K562 (cell line): ENCODE results near the gene FNDC1. TPM values are rescaled to one million over a fixed set of nuclear protein-coding genes. Genes with fewer than 3 reads are reported as not detected.

Experiments used
- ATAC-seq: fragments of 200-7000 bp; cut with Tn5 transposase; 3 replicates; pipeline ENCODE4 v1.9.1; 2020; ENCODE audit warnings: moderate library complexity
- BruUV-seq: library from RNA; stranded (reverse); fragments of 400-500 nt; replicated peaks from 2 replicates; lab custom pipeline; 2021; lab: Mats Ljungman, UMichigan
- CTCF ChIA-PET: fragments of 300-600 bp; formaldehyde crosslinking; extraction: SDS; loops from one replicate; lab custom pipeline; 2021; ENCODE audit warnings: low intra/inter-chr PET ratio; lab: Yijun Ruan, JAX
- POLR2A ChIA-PET: fragments of 300-600, 350-650 bp; sonication (Branson Sonifier 250); formaldehyde crosslinking; extraction: SDS; loops from one replicate; lab custom pipeline; 2021; ENCODE audit warnings: antibody characterized with exemption, inconsistent platforms; lab: Yijun Ruan, JAX
- DNase-seq, 4 experiments: peaks; one replicate each; pipeline versions ENCODE4 v3.0.0 to v3.0.0-alpha.2; 2011 to 2018; ENCODE audit warnings: low spot score in 3 of 4, mixed read lengths in 3 of 4; ENCODE audit errors: extremely low read depth in 1 of 4
- FAIRE-seq: peaks from 2 replicates; lab custom pipeline; 2011; peaks lifted over from hg19 to GRCh38; lab: Jason Lieb, UNC
- H2AFZ ChIP-seq: 2 replicates; pipeline ENCODE4 v1.6.0; 2011; ENCODE audit warnings: low read depth, low read length, control low read depth, inconsistent platforms
- H3K27ac ChIP-seq: fragments of 200-600 bp; 3 replicates; pipeline ENCODE4 v1.8.0; 2011; ENCODE audit warnings: low read depth, mild to moderate bottlenecking, control low read depth, inconsistent platforms, low read length, moderate library complexity, mixed read lengths; ENCODE audit errors: extremely low read depth
- H3K27me3 ChIP-seq, 2 experiments: fragments of 300-600 bp in 1 of 2; 2 replicates in 1 of 2; 3 replicates in 1 of 2; pipeline versions ENCODE4 v1.6.0 to v1.8.0; 2011; ENCODE audit warnings: inconsistent platforms in 2 of 2, low read length in 2 of 2, mild to moderate bottlenecking in 1 of 2, mixed read lengths in 1 of 2, moderate library complexity in 1 of 2; ENCODE audit not compliant: control insufficient read depth in 2 of 2, insufficient read depth in 2 of 2
- H3K36me3 ChIP-seq: fragments of 300-600 bp; 3 replicates; pipeline ENCODE4 v1.8.0; 2011; ENCODE audit warnings: mild to moderate bottlenecking, low read length, inconsistent platforms; ENCODE audit not compliant: control insufficient read depth, insufficient read depth
- H3K4me1 ChIP-seq, 2 experiments: fragments of 200-600 bp in 1 of 2; replicated peaks in 1 of 2; 2 replicates in 1 of 2; 3 replicates in 1 of 2; pipeline versions ENCODE4 v1.5.1 to v1.8.0; 2011; ENCODE audit warnings: inconsistent platforms in 2 of 2, low read length in 2 of 2, mild to moderate bottlenecking in 1 of 2, mixed read lengths in 1 of 2, moderate library complexity in 1 of 2; ENCODE audit not compliant: control insufficient read depth in 2 of 2, insufficient read depth in 2 of 2
- H3K4me2 ChIP-seq: 2 replicates; pipeline ENCODE4 v1.6.1; 2011; ENCODE audit warnings: low read length, control low read depth, inconsistent platforms, mixed read lengths; ENCODE audit not compliant: insufficient read depth
- H3K4me3 ChIP-seq: fragments of 200-600 bp; sonication (generic), shearing (Covaris generic); 2 replicates; pipeline ENCODE4 v1.5.1; 2016; ENCODE audit warnings: control low read depth, inconsistent platforms
- H3K79me2 ChIP-seq: fragments of 200-600 bp; 3 replicates; pipeline ENCODE4 v1.8.0; 2011; ENCODE audit warnings: low read length, inconsistent platforms; ENCODE audit not compliant: control insufficient read depth, insufficient read depth
- H3K9ac ChIP-seq, 2 experiments: 2 replicates each; pipeline versions ENCODE4 v1.6.0 to v1.6.1; 2011; ENCODE audit warnings: low read depth in 2 of 2, low read length in 2 of 2, control low read depth in 1 of 2, inconsistent platforms in 1 of 2, mild to moderate bottlenecking in 1 of 2, mixed read lengths in 1 of 2; ENCODE audit not compliant: insufficient read depth in 1 of 2
- H3K9me1 ChIP-seq: one replicate; pipeline ENCODE4 v1.6.0; 2011; ENCODE audit warnings: inconsistent platforms, mild to moderate bottlenecking, low read length, moderate library complexity; ENCODE audit not compliant: control insufficient read depth, insufficient read depth
- H3K9me3 ChIP-seq: replicated peaks from 2 replicates; pipeline ENCODE4 v1.5.1; 2011; ENCODE audit warnings: low read depth, low read length, inconsistent platforms; ENCODE audit not compliant: control insufficient read depth, insufficient read depth
- H4K20me1 ChIP-seq: replicated peaks from 2 replicates; pipeline ENCODE4 v1.6.1; 2011; ENCODE audit warnings: low read length, inconsistent platforms, mixed read lengths; ENCODE audit not compliant: control insufficient read depth, insufficient read depth
- E2F1 ChIP-seq: sonication (generic); formaldehyde crosslinking; IDR thresholded peaks from 2 replicates; pipeline ENCODE4 v1.8.1; 2023; ENCODE audit warnings: mild to moderate bottlenecking, missing genetic modification reagents, moderate library complexity
- ERF ChIP-seq: fragments of 450-650 bp; formaldehyde crosslinking; IDR thresholded peaks from 2 replicates; pipeline ENCODE4 v1.4.0; 2020; ENCODE audit warnings: mild to moderate bottlenecking, mixed read lengths
- FOXJ2 ChIP-seq: fragments of 200-800 bp; sonication (Bioruptor generic); IDR thresholded peaks from 2 replicates; pipeline ENCODE4 v1.6.1; 2016; ENCODE audit warnings: missing genetic modification characterization, missing compliant biosample characterization
- KAT2B ChIP-seq: IDR thresholded peaks from one replicate; pipeline ENCODE4 v1.6.1; 2012; ENCODE audit warnings: low read depth, mild to moderate bottlenecking, control low read depth, inconsistent platforms, low read length, moderate library complexity
- KLF16 ChIP-seq: IDR thresholded peaks from 2 replicates; pipeline ENCODE4 v1.6.1; 2016; ENCODE audit warnings: antibody characterized with exemption
- MBD2 ChIP-seq: sonication (generic); IDR thresholded peaks from 2 replicates; pipeline ENCODE4 v1.6.1; 2016; ENCODE audit warnings: low read depth, borderline replicate concordance
- TOE1 ChIP-seq, 2 experiments: fragments of 450-650 bp in 1 of 2; sonication (generic) in 1 of 2; formaldehyde crosslinking in 1 of 2; IDR thresholded peaks; 2 replicates each; pipeline versions ENCODE4 v1.7.1 to v1.8.0; 2016 to 2022; ENCODE audit warnings: borderline replicate concordance in 2 of 2, mild to moderate bottlenecking in 2 of 2, antibody characterized with exemption in 1 of 2, inconsistent platforms in 1 of 2, low read depth in 1 of 2, missing genetic modification reagents in 1 of 2, moderate library complexity in 1 of 2
- XRCC3 ChIP-seq: fragments of 450-650 bp; IDR thresholded peaks from 2 replicates; pipeline ENCODE4 v1.6.1; 2017; ENCODE audit warnings: mild to moderate bottlenecking, moderate library complexity
- ZNF124 ChIP-seq: sonication (generic); formaldehyde crosslinking; IDR thresholded peaks from 2 replicates; pipeline ENCODE4 v1.8.1; 2022; ENCODE audit warnings: missing genetic modification reagents
- ZNF239 ChIP-seq: fragments of 250-450 bp; sonication (Bioruptor Pico); IDR thresholded peaks from 2 replicates; pipeline ENCODE4 v1.4.0; 2020; ENCODE audit warnings: mild to moderate bottlenecking
- ZNF354B ChIP-seq: fragments of 250-450 bp; sonication (Bioruptor Pico); IDR thresholded peaks from 2 replicates; pipeline ENCODE4 v1.4.0; 2020
- ZNF512 ChIP-seq: IDR thresholded peaks from 2 replicates; pipeline ENCODE4 v1.6.1; 2016; ENCODE audit warnings: missing genetic modification characterization, missing compliant biosample characterization
- ZNF79 ChIP-seq: fragments of 250-450 bp; sonication (Bioruptor Pico); IDR thresholded peaks from 2 replicates; pipeline ENCODE4 v1.4.0; 2020; ENCODE audit warnings: low read depth, mild to moderate bottlenecking, moderate library complexity
- WGBS: fragments of 100-300 bp; shearing (Covaris generic); methylation state at CpG from one replicate; pipeline ENCODE4 v1.1.6; 2016; ENCODE audit warnings: low coverage, mixed read lengths; ENCODE audit not compliant: insufficient coverage; ENCODE audit errors: missing lambda C conversion rate; 5-methylcytosine and 5-hydroxymethylcytosine counted together
- in situ Hi-C: fragments of 300-500 bp; cut with MboI; formaldehyde crosslinking; loops from 4 replicates; pipeline ENCODE4 v1.15.0; 2018; ENCODE audit warnings: inconsistent platforms, mixed read lengths
- intact Hi-C: fragments of 100-400 bp; cut with micrococcal nuclease; formaldehyde crosslinking; loops from 2 replicates; pipeline ENCODE4 v1.14.2; 2022
- polyA plus RNA-seq, 8 experiments: library from polyadenylated mRNA; depleted of rRNA in 4 of 8; stranded (reverse) in 5 of 8; unstranded in 3 of 8; fragments of >200 nt; fragmentation: Nextera tagmentation in 2 of 8; fragmentation: Illumina TruSeq in 1 of 8; extraction: Ambion mirVana in 2 of 8; extraction: Trizol in 1 of 8; gene quantifications; 2 replicates each; pipeline versions ENCODE4 v1.2.1 to v1.2.3, GENCODE V29; 2011 to 2014; ENCODE audit warnings: inconsistent platforms in 1 of 8, missing spikeins in 1 of 8
- total RNA-seq, 7 experiments: library from RNA; depleted of rRNA in 6 of 7; stranded (reverse); fragments of >200 nt in 6 of 7; fragmentation: Illumina TruSeq in 2 of 7; extraction: Trizol in 2 of 7; gene quantifications; 2 replicates each; pipeline versions ENCODE4 v1.2.1 to v1.2.3, GENCODE V29; 2011 to 2021; ENCODE audit warnings: low replicate concordance in 1 of 7
- TF ChIP-seq, protein P1 (sequence below): sonication (generic); formaldehyde crosslinking; IDR thresholded peaks from 2 replicates; pipeline ENCODE4 v1.8.0; 2022; ENCODE audit warnings: missing genetic modification reagents, mild to moderate bottlenecking, borderline replicate concordance
- TF ChIP-seq, protein P2 (sequence below): IDR thresholded peaks from 3 replicates; pipeline ENCODE4 v1.6.1; 2011; ENCODE audit warnings: borderline replicate concordance, mild to moderate bottlenecking, moderate library complexity; ENCODE audit not compliant: insufficient read length; ENCODE audit errors: extremely low read depth

Gene FNDC1
- total and polyA plus RNA-seq, 9 of the 15 experiments (the other 6 are each of a cell fraction or from before 2014, with no cell fraction given), result not detected

DNA sequence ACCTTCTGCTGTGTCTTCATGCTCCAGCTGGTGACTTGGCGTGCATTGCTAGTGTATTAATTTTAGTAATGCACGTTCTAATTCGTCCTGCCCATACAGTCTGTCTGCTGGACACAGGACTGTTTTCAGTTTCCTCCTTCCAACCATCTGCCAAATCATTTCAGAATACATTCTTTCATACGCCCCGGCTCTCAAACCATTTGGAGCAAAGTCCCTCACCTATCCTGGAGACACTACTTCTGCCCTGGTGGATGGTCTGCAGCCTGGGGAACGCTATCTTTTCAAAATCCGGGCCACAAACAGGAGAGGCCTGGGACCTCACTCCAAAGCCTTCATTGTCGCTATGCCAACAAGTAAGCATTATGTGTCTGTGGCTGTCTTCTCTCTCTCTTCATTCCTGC, 60.5 kb downstream of the FNDC1 start:
- no peak for DNase-seq
- Histone ChIP-seq H3K9me1 (no peaks in the 10 kb centered on the region), H3K27ac (no peak overlapping the region), H2AFZ (no peak overlapping the region), H3K27me3 (peaks cover 26 to 44% of the 10 kb centered on the region in 2 experiments), H3K4me2 (no peak overlapping the region), H3K9me3 (no peaks in the 10 kb centered on the region), H3K4me3 (no peak overlapping the region), H3K79me2 (no peaks in the 10 kb centered on the region), H3K36me3 (no peaks in the 10 kb centered on the region), H3K4me1 (peaks cover 0 to 19% of the 10 kb centered on the region in 2 experiments; a peak in 1 of 5 replicates), H4K20me1 (no peaks in the 10 kb centered on the region; the same call in 1 of the 2 replicates), H3K9ac (no peak overlapping the region)
- BruUV-seq, result no TSS peak
- in situ Hi-C loops (no loop called here), intact Hi-C loops (no loop called here)
- FAIRE-seq, result no peak
- ChIA-PET POLR2A (interaction anchor here (1.3 kb wide), 1 partner anchor 19 kb away, joined by 4 read pairs; no protein-coding TSS in a partner anchor), CTCF (no interaction called here)
- WGBS, result 2% methylated on average over 8 of the region's 8 CpGs
- ATAC-seq, result no peak
- no peak for TF ChIP-seq KLF16
- no peak for TF ChIP-seq MBD2
- no peak for TF ChIP-seq TOE1 (IDR thresholded peaks at IDR 0.05; ENCODE audit: borderline replicate concordance)
- TF ChIP-seq TOE1 (CRISPR knock-in tag; IDR thresholded peaks at IDR 0.05; ENCODE audit: borderline replicate concordance, low read depth), result no peak
- no peak for TF ChIP-seq KAT2B
- no peak for TF ChIP-seq ZNF512 (tag)
- no peak for TF ChIP-seq XRCC3
- TF ChIP-seq, protein P1, sequence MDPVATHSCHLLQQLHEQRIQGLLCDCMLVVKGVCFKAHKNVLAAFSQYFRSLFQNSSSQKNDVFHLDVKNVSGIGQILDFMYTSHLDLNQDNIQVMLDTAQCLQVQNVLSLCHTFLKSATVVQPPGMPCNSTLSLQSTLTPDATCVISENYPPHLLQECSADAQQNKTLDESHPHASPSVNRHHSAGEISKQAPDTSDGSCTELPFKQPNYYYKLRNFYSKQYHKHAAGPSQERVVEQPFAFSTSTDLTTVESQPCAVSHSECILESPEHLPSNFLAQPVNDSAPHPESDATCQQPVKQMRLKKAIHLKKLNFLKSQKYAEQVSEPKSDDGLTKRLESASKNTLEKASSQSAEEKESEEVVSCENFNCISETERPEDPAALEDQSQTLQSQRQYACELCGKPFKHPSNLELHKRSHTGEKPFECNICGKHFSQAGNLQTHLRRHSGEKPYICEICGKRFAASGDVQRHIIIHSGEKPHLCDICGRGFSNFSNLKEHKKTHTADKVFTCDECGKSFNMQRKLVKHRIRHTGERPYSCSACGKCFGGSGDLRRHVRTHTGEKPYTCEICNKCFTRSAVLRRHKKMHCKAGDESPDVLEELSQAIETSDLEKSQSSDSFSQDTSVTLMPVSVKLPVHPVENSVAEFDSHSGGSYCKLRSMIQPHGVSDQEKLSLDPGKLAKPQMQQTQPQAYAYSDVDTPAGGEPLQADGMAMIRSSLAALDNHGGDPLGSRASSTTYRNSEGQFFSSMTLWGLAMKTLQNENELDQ (CRISPR knock-in tag), result no peak
- no peak for TF ChIP-seq FOXJ2 (tag)
- no peak for TF ChIP-seq ZNF79 (CRISPR knock-in tag)
- no peak for TF ChIP-seq ZNF354B (CRISPR knock-in tag)
- TF ChIP-seq ERF, result no peak
- TF ChIP-seq E2F1 (CRISPR knock-in tag), result no peak
- TF ChIP-seq, protein P2, sequence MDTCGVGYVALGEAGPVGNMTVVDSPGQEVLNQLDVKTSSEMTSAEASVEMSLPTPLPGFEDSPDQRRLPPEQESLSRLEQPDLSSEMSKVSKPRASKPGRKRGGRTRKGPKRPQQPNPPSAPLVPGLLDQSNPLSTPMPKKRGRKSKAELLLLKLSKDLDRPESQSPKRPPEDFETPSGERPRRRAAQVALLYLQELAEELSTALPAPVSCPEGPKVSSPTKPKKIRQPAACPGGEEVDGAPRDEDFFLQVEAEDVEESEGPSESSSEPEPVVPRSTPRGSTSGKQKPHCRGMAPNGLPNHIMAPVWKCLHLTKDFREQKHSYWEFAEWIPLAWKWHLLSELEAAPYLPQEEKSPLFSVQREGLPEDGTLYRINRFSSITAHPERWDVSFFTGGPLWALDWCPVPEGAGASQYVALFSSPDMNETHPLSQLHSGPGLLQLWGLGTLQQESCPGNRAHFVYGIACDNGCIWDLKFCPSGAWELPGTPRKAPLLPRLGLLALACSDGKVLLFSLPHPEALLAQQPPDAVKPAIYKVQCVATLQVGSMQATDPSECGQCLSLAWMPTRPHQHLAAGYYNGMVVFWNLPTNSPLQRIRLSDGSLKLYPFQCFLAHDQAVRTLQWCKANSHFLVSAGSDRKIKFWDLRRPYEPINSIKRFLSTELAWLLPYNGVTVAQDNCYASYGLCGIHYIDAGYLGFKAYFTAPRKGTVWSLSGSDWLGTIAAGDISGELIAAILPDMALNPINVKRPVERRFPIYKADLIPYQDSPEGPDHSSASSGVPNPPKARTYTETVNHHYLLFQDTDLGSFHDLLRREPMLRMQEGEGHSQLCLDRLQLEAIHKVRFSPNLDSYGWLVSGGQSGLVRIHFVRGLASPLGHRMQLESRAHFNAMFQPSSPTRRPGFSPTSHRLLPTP, result no peak
- TF ChIP-seq ZNF239 (CRISPR knock-in tag), result no peak
- TF ChIP-seq ZNF124, result no peak
